HepG2 (cell line): ENCODE results near the gene JPH3. TPM values are rescaled to one million over a fixed set of nuclear protein-coding genes. Genes with fewer than 3 reads are reported as not detected.

Experiments used
- CBX2 ChIP-seq, 2 experiments: fragments of 200-600 bp in 1 of 2; sonication (generic); formaldehyde crosslinking in 1 of 2; IDR thresholded peaks; 2 replicates each; pipeline versions ENCODE4 v1.7.0 to v1.8.1; 2018 to 2022; ENCODE audit warnings: low read depth in 2 of 2, low read length in 1 of 2, mild to moderate bottlenecking in 1 of 2, missing genetic modification reagents in 1 of 2
- CCAR2 ChIP-seq: fragments of 200-400 bp; formaldehyde crosslinking; optimal IDR thresholded peaks from 2 replicates; pipeline ENCODE3; 2018; ENCODE audit warnings: low read depth, mild to moderate bottlenecking, low read length, moderate library complexity
- ERF ChIP-seq: IDR thresholded peaks from 2 replicates; pipeline ENCODE4 v1.6.1; 2018; ENCODE audit warnings: missing biosample characterization, missing genetic modification reagents
- HDAC1 ChIP-seq: sonication (generic); formaldehyde crosslinking; IDR thresholded peaks from 2 replicates; pipeline ENCODE4 v1.5.1; 2020; ENCODE audit warnings: mild to moderate bottlenecking, missing genetic modification reagents
- HNF4A ChIP-seq: sonication (generic); formaldehyde crosslinking; IDR thresholded peaks from 2 replicates; pipeline ENCODE4 v1.4.0; 2020; ENCODE audit warnings: missing genetic modification reagents
- HOXA3 ChIP-seq: sonication (generic); formaldehyde crosslinking; IDR thresholded peaks from 2 replicates; pipeline ENCODE4 v1.5.0; 2020; ENCODE audit warnings: missing genetic modification reagents
- NR2F1 ChIP-seq, 2 experiments: fragments of 450-650 bp in 1 of 2; formaldehyde crosslinking in 1 of 2; IDR thresholded peaks; 2 replicates each; pipeline versions ENCODE4 v1.5.0 to v1.6.1; 2016 to 2020; ENCODE audit warnings: mild to moderate bottlenecking in 1 of 2, missing compliant biosample characterization in 1 of 2, missing genetic modification reagents in 1 of 2, moderate library complexity in 1 of 2
- RNF2 ChIP-seq: fragments of 450-650 bp; conservative IDR thresholded peaks from 2 replicates; pipeline ENCODE4 v1.6.1; 2016; ENCODE audit warnings: low read depth
- RXRA ChIP-seq: sonication (generic); formaldehyde crosslinking; IDR thresholded peaks from 2 replicates; pipeline ENCODE4 v1.5.1; 2020; ENCODE audit warnings: missing genetic modification reagents
- TEAD3 ChIP-seq: optimal IDR thresholded peaks from 2 replicates; pipeline ENCODE3; 2016; ENCODE audit warnings: borderline replicate concordance
- TGIF2 ChIP-seq: IDR thresholded peaks from 2 replicates; pipeline ENCODE4 v1.6.1; 2016; ENCODE audit warnings: control low read depth, missing compliant biosample characterization
- ZKSCAN8 ChIP-seq: IDR thresholded peaks from 2 replicates; pipeline ENCODE4 v1.6.1; 2016; ENCODE audit warnings: borderline replicate concordance, missing genetic modification reagents, missing compliant biosample characterization
- ZNF605 ChIP-seq: sonication (generic); formaldehyde crosslinking; IDR thresholded peaks from 2 replicates; pipeline ENCODE4 v1.8.0; 2022; ENCODE audit warnings: mild to moderate bottlenecking, missing genetic modification reagents
- ZNF644 ChIP-seq: IDR thresholded peaks from 2 replicates; pipeline ENCODE4 v1.6.1; 2016; ENCODE audit warnings: low read depth
- polyA plus RNA-seq, 8 experiments: library from polyadenylated mRNA; depleted of rRNA in 3 of 8; stranded (reverse) in 7 of 8; unstranded in 1 of 8; fragments of >200 nt; fragmentation: Illumina TruSeq in 4 of 8; extraction: Trizol in 4 of 8; gene quantifications; 2 replicates each; pipeline versions ENCODE4 v1.2.1 to v1.2.3, GENCODE V29; 2011 to 2016; ENCODE audit warnings: low read depth in 4 of 8, missing spikeins in 1 of 8, mixed read lengths in 1 of 8; ENCODE audit not compliant: insufficient read depth in 1 of 8
- total RNA-seq, 5 experiments: library from RNA; depleted of rRNA; stranded (reverse); fragments of >200 nt; fragmentation: Illumina TruSeq; extraction: Trizol; gene quantifications; 2 replicates each; pipeline ENCODE4 v1.2.3, GENCODE V29; 2016; ENCODE audit warnings: low read depth in 1 of 5
- TF ChIP-seq, protein P1 (sequence below): sonication (generic); formaldehyde crosslinking; IDR thresholded peaks from one replicate; pipeline ENCODE4 v1.5.1; 2020; ENCODE audit warnings: mild to moderate bottlenecking, missing genetic modification reagents; ENCODE audit errors: not compliant biosample characterization
- TF ChIP-seq, protein P2 (sequence below): sonication (generic); formaldehyde crosslinking; IDR thresholded peaks from 2 replicates; pipeline ENCODE4 v1.4.0; 2020; ENCODE audit warnings: missing genetic modification reagents
- TF ChIP-seq, protein P3 (sequence below): sonication (generic); formaldehyde crosslinking; IDR thresholded peaks from 2 replicates; pipeline ENCODE4 v1.4.0; 2020; ENCODE audit warnings: missing genetic modification reagents, mild to moderate bottlenecking, borderline replicate concordance

Gene JPH3
- total and polyA plus RNA-seq, 2 of the 13 experiments (the other 11 are each of a cell fraction or from before 2014, with no cell fraction given): not detected

DNA sequence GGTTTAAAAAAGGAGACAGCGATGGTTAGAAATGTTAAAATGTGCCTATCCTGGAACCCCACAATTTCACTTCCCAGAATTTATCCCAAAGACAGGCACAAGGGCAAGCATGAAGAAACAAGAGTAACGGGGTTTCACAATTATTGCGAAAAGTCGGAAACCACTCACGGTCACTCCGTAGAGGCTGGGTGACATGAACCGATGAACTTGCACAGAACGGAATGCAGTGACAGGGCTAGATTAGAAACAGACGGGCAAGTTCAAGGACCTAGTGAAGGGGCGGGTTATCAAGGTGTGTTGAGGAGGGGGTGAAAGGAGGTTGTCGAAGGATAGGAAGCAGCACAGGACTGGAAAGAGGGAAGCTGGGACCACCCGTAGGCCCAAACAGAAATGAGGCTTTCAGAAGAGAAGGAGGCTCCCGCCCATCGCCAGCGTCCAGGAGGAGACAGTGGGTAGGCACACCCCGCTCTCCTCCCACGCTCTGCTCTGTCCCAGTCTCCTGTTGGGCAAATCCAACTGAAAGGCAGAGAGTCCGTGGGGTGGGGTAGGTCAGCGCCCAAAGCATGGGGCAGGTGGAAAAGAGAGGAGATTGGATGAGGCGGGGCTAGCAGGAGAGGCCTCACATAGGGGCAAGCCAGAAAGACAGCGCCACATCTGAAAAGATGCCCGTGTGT, 47.4 kb upstream of the JPH3 start (continued):
- TF ChIP-seq, protein P1, sequence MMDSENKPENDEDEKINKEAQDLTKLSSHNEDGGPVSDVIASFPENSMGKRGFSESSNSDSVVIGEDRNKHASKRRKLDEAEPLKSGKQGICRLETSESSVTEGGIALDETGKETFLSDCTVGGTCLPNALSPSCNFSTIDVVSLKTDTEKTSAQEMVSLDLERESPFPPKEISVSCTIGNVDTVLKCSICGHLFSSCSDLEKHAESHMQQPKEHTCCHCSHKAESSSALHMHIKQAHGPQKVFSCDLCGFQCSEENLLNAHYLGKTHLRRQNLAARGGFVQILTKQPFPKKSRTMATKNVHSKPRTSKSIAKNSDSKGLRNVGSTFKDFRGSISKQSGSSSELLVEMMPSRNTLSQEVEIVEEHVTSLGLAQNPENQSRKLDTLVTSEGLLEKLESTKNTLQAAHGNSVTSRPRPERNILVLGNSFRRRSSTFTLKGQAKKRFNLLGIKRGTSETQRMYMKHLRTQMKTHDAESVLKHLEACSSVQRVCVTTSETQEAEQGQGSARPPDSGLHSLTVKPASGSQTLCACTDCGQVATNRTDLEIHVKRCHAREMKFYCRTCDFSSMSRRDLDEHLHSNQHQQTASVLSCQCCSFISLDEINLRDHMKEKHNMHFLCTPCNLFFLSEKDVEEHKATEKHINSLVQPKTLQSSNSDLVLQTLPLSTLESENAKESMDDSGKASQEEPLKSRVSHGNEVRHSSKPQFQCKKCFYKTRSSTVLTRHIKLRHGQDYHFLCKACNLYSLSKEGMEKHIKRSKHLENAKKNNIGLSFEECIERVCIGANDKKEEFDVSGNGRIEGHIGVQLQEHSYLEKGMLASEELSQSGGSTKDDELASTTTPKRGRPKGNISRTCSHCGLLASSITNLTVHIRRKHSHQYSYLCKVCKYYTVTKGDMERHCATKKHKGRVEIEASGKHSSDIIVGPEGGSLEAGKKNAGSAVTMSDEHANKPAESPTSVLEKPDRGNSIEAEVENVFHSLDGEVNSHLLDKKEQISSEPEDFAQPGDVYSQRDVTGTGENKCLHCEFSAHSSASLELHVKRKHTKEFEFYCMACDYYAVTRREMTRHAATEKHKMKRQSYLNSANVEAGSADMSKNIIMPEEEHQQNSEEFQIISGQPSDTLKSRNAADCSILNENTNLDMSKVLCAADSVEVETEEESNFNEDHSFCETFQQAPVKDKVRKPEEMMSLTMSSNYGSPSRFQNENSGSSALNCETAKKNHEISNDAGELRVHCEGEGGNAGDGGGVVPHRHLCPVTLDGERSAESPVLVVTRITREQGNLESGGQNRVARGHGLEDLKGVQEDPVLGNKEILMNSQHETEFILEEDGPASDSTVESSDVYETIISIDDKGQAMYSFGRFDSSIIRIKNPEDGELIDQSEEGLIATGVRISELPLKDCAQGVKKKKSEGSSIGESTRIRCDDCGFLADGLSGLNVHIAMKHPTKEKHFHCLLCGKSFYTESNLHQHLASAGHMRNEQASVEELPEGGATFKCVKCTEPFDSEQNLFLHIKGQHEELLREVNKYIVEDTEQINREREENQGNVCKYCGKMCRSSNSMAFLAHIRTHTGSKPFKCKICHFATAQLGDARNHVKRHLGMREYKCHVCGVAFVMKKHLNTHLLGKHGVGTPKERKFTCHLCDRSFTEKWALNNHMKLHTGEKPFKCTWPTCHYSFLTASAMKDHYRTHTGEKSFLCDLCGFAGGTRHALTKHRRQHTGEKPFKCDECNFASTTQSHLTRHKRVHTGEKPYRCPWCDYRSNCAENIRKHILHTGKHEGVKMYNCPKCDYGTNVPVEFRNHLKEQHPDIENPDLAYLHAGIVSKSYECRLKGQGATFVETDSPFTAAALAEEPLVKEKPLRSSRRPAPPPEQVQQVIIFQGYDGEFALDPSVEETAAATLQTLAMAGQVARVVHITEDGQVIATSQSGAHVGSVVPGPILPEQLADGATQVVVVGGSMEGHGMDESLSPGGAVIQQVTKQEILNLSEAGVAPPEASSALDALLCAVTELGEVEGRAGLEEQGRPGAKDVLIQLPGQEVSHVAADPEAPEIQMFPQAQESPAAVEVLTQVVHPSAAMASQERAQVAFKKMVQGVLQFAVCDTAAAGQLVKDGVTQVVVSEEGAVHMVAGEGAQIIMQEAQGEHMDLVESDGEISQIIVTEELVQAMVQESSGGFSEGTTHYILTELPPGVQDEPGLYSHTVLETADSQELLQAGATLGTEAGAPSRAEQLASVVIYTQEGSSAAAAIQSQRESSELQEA (CRISPR knock-in tag): no peak
- TF ChIP-seq, protein P2, sequence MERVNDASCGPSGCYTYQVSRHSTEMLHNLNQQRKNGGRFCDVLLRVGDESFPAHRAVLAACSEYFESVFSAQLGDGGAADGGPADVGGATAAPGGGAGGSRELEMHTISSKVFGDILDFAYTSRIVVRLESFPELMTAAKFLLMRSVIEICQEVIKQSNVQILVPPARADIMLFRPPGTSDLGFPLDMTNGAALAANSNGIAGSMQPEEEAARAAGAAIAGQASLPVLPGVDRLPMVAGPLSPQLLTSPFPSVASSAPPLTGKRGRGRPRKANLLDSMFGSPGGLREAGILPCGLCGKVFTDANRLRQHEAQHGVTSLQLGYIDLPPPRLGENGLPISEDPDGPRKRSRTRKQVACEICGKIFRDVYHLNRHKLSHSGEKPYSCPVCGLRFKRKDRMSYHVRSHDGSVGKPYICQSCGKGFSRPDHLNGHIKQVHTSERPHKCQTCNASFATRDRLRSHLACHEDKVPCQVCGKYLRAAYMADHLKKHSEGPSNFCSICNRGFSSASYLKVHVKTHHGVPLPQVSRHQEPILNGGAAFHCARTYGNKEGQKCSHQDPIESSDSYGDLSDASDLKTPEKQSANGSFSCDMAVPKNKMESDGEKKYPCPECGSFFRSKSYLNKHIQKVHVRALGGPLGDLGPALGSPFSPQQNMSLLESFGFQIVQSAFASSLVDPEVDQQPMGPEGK (CRISPR knock-in tag): 0 out of 2 replicates have a peak, but pooled peaks have one; percentile 23
- TF ChIP-seq ZNF644 (CRISPR knock-in tag): 0 out of 2 replicates have a peak, but pooled peaks have one; percentile 48
- no peak for TF ChIP-seq ZNF605 (CRISPR knock-in tag)
- TF ChIP-seq CBX2 (IDR thresholded peaks at IDR 0.05; ENCODE audit: low read depth, low read length): 0 out of 2 replicates have a peak, but pooled peaks have one; percentile 26
- no peak for TF ChIP-seq CBX2 (CRISPR knock-in tag; IDR thresholded peaks at IDR 0.05; ENCODE audit: low read depth)
- peak; percentile 29; the same call in 1 of the 2 replicates for TF ChIP-seq RXRA (CRISPR knock-in tag)
- no peak for TF ChIP-seq CCAR2
- TF ChIP-seq, protein P3, sequence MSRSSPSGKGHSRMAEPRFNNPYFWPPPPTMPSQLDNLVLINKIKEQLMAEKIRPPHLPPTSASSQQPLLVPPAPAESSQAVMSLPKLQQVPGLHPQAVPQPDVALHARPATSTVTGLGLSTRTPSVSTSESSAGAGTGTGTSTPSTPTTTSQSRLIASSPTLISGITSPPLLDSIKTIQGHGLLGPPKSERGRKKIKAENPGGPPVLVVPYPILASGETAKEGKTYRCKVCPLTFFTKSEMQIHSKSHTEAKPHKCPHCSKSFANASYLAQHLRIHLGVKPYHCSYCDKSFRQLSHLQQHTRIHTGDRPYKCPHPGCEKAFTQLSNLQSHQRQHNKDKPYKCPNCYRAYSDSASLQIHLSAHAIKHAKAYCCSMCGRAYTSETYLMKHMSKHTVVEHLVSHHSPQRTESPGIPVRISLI (CRISPR knock-in tag): no peak
- TF ChIP-seq RNF2: 0 out of 2 replicates have a peak, but pooled peaks have one; percentile 39
- TF ChIP-seq HOXA3 (CRISPR knock-in tag): no peak
- TF ChIP-seq ZKSCAN8: no peak
- peak; percentile 49; the same call in 1 of the 2 replicates for TF ChIP-seq HDAC1 (CRISPR knock-in tag)
- peak in 1 of 2 experiments; percentile 20; a peak in 1 of 4 replicates for TF ChIP-seq NR2F1 (CRISPR knock-in tag; IDR thresholded peaks at IDR 0.05)
- 0 out of 2 replicates have a peak, but pooled peaks have one; percentile 38 for TF ChIP-seq TGIF2 (CRISPR knock-in tag)
- TF ChIP-seq ERF (CRISPR knock-in tag): peak; percentile 23; the same call in 1 of the 2 replicates
- TF ChIP-seq TEAD3 (CRISPR knock-in tag): peak; percentile 70
- peak; percentile 31; the same call in 1 of the 2 replicates for TF ChIP-seq HNF4A (CRISPR knock-in tag)
